ENCODE results near the gene RASA3.

GRCh38 chr13:114000151-114001040, 132.0 kb downstream of the RASA3 start:
- TF ChIP-seq CTCF (IDR thresholded peaks at IDR 0.05; ENCODE audit: borderline replicate concordance, extremely low read depth, low read length, poor library complexity, severe bottlenecking) (no peak), EZH2 (IDR thresholded peaks at IDR 0.05; ENCODE audit: borderline replicate concordance, low read depth, low read length, severe bottlenecking) (no peak)

Data from DND-41 (cell line).